Esophagus squamous epithelium (tissue), 4 donors: ENCODE measurements around the gene TMEM161B.
"Not testable (repeated sequence)": the region's sequence is repeated elsewhere in the genome, so short reads cannot be mapped to it uniquely, and the experiment has no call there.

Experiments
- CTCF ChIP-seq, 6 experiments: fragments of 450-650 bp in 4 of 6; fragments of 200-600 bp in 2 of 6; sonication (generic) in 2 of 6; IDR thresholded peaks; one replicate each; pipeline ENCODE4 v1.5.1; 2016 to 2019; ENCODE audit warnings: antibody characterized with exemption in 6 of 6, mild to moderate bottlenecking in 4 of 6, moderate library complexity in 4 of 6
- POLR2A ChIP-seq, 4 donors: fragments of 450-650 bp; IDR thresholded peaks; one replicate each; pipeline ENCODE4 v1.6.1; 2017; ENCODE audit warnings: antibody characterized with exemption in 4 of 4, mild to moderate bottlenecking in 4 of 4, moderate library complexity in 3 of 4

GRCh38 chr5:88177486-88177885 is 91.2 kb downstream of the TMEM161B start:
- TF ChIP-seq CTCF, POLR2A (IDR thresholded peaks at IDR 0.05): not testable (repeated sequence)
